ENCODE measurements around the gene PFKFB1.
A peak's percentile ranks its signal among the peaks of the same experiment; 100 is the strongest.

PFKFB1 gene

DNA sequence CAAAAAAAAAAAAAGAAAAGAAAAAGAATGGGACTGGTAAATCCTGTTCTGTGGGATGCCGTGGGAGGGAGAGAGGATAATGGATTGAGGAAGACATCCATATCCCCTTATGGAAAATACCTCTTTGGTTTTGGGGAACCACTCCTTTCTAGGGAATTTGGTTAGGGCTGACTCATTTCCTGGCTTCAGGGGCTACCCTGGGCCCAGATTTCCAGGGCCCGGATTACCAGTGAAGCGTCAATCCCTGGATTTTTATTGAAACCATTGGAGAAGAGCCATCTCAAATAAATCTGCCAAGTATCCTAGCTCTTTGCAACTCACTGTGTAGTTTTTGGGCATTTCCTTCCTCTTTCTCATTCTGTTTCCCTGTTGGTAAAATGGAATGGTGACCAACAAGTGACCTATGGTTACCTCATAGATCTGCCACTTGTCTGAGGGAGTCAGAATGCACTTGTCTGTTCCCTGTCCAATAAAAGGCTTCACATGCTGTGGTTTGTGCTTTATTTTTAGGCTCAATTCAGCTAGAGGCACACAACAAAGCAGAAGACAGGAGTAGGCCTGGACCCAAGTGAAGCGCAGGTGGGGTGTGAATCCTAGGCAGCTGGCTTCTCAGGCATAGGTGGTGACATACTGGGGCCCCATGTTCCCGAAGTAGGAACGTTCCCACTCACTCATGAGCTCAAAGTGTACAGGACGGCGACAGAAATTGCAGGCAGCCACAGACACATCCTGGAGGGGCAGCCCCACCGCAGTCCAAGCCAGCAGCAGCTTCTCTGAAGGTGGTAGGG, 14.8 kb upstream of the PFKFB1 start:
- TF ChIP-seq, protein P1, sequence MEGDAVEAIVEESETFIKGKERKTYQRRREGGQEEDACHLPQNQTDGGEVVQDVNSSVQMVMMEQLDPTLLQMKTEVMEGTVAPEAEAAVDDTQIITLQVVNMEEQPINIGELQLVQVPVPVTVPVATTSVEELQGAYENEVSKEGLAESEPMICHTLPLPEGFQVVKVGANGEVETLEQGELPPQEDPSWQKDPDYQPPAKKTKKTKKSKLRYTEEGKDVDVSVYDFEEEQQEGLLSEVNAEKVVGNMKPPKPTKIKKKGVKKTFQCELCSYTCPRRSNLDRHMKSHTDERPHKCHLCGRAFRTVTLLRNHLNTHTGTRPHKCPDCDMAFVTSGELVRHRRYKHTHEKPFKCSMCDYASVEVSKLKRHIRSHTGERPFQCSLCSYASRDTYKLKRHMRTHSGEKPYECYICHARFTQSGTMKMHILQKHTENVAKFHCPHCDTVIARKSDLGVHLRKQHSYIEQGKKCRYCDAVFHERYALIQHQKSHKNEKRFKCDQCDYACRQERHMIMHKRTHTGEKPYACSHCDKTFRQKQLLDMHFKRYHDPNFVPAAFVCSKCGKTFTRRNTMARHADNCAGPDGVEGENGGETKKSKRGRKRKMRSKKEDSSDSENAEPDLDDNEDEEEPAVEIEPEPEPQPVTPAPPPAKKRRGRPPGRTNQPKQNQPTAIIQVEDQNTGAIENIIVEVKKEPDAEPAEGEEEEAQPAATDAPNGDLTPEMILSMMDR (conservative IDR thresholded peaks at IDR 0.05; ENCODE audit: control insufficient read depth, insufficient read depth, low read depth, low read length): no peak
- H3K4me3 ChIP-seq (ENCODE audit: control insufficient read depth, low read depth, low read length): no peak overlapping the region
- peak; percentile 40 for DNase-seq (ENCODE audit: low read depth)

DNA sequence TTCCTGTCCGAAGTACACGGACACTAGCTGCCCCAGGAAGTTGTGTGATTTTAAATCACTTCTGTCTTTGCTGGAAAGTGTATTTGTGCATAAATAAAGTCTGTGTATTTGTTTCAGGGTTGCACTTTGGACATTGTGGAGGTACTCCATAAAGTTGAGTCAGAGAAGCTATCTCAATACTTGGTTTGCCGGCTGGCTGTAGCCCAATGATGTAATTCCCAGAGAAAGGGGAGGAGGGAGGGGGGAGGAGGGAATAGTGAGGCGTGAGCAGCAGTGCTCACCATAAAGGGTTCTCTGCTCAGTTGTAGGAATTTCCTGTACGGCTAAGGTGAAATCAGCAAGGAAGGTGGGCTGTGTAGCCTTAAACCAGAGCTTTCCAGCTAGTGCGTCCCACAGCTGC, 13.7 kb upstream of the PFKFB1 start:
- H3K4me3 ChIP-seq (ENCODE audit: control insufficient read depth, low read depth, low read length): no peak overlapping the region
- peak; percentile 65 for DNase-seq (ENCODE audit: low read depth)
- TF ChIP-seq, protein P1 (conservative IDR thresholded peaks at IDR 0.05; ENCODE audit: control insufficient read depth, insufficient read depth, low read depth, low read length): no peak

DNA sequence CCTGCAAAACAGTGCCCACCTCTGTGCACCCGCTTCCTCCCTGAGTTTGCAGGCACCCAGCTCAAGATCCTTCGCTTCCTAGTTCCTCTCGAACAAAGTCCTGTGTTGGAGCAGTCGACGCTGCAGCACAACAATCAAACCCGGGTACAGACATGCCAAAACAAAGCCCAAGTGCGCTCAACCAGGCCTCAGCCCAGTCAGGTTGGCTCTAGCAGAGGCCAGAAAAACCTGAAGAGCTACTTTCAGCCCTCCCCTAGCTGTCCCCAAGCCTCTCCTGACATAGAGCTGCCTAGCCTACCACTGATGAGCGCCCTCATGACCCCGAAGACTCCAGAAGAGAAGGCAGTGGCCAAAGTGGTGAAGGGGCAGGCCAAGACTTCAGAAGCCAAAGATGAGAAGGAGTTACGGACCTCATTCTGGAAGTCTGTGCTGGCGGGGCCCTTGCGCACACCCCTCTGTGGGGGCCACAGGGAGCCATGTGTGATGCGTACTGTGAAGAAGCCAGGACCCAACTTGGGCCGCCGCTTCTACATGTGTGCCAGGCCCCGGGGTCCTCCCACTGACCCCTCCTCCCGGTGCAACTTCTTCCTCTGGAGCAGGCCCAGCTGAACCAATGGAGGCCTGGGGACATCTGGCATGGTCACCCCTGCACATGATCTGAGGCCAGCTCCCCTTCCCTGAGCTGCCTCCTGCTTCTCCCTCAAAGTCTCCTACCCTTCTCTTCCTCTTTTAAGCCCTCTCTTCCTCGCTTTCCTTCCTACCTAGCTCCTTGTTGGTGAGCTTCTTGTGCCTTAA, 13.0 kb upstream of the PFKFB1 start:
- no peak for DNase-seq (ENCODE audit: low read depth)
- H3K4me3 ChIP-seq (ENCODE audit: control insufficient read depth, low read depth, low read length): no peak overlapping the region

DNA sequence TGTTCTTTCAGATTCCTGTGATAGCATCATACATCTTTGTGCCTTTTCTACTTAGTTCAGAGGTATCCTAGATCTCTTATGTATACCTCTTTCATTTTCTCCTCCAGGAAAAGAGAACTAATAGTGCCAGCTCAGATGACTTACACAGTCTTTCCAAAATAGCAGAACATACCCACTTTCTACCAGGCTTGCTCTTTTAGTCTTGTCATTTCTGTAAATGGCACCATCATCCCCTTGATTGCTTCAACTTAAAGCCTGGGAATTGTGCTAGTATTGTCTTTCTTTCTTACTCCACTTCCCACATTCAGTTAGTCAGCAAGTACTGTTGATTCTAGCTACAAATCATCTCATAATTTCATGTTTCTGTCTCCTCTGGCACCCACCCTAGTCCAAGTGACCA, 11.3 kb upstream of the PFKFB1 start:
- TF ChIP-seq, protein P1 (conservative IDR thresholded peaks at IDR 0.05; ENCODE audit: control insufficient read depth, insufficient read depth, low read depth, low read length): no peak
- no peak for DNase-seq (ENCODE audit: low read depth)
- no peak overlapping the region for H3K4me3 ChIP-seq (ENCODE audit: control insufficient read depth, low read depth, low read length)

More for the DNA sequence above, 13.0 kb upstream of the PFKFB1 start:
- TF ChIP-seq, protein P1 (conservative IDR thresholded peaks at IDR 0.05; ENCODE audit: control insufficient read depth, insufficient read depth, low read depth, low read length): no peak

DNA sequence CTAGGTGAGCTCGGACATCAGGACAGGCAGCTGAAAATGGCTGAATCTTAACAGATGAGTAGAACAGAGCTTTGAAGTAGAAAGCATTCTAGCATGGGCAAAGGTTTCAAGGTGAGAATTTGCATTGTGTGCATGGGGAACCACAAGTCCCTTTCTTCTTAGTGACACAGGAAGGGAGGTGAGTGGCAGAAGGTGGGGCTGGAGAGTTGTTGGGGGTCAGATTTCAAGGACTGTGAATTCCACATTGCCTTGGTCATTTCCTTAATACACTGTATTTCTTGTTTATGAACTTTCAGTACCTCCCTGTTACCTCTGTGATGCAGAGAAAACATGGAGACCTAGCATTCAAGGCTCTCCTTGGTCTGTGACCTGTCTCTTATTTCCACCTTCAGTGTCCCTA, 10.2 kb upstream of the PFKFB1 start:
- no peak overlapping the region for H3K4me3 ChIP-seq (ENCODE audit: control insufficient read depth, low read depth, low read length)
- DNase-seq (ENCODE audit: low read depth): no peak
- TF ChIP-seq, protein P1 (conservative IDR thresholded peaks at IDR 0.05; ENCODE audit: control insufficient read depth, insufficient read depth, low read depth, low read length): no peak

DNA sequence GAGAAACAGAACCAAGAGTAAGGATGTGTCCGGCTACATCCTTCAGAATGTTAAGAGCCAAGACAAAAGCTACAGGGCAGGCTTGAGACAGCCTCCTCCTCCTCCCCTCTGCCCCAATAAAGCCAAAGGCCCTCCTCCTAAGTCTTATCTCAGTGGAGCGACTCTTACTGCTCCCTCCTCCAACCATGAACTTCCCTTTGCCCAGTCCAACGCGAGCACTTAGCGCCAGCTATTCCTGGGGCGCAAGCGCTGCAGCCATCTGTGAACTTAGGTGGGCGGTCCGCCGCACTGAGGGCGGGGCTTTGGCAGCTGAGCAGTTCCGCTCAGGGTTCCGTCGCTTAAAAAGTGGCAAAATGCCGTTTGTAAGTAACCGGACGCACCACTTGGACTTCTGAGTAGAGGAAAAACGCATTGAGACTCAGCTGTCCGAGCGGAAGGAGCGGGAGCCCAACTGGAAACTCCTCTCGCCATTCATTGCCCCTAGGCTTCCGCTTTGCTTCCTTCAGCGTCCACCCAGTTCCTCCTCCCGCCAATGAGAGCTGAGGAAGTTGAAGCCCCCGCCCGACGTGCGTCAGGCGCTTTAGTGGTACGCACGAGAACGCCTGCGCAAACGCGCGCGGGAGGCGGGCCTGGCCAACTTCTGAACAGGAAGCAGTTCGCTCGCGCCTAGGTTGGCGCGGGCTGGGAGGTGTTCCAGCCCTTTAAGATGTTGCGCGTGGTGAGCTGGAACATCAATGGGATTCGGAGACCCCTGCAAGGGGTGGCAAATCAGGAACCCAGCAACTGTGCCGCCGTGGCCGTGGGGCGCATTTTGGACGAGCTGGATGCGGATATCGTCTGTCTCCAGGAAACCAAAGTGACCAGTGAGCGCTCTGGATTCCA, 6.0 kb upstream of the PFKFB1 start, which contains the start of gene APEX2:
APEX2 (plus strand) TSS at position 647 of the 882 bp plus-strand sequence; CDS start at position 707, 60 bp downstream.
- TF ChIP-seq, protein P1 (conservative IDR thresholded peaks at IDR 0.05; ENCODE audit: control insufficient read depth, insufficient read depth, low read depth, low read length): no peak
- H3K4me3 ChIP-seq (ENCODE audit: control insufficient read depth, low read depth, low read length): peak within 1 kb of the TSS; percentile 74
- DNase-seq (ENCODE audit: low read depth): peak; percentile 90
